ENCODE data around the gene PLEKHG4B.

DNA sequence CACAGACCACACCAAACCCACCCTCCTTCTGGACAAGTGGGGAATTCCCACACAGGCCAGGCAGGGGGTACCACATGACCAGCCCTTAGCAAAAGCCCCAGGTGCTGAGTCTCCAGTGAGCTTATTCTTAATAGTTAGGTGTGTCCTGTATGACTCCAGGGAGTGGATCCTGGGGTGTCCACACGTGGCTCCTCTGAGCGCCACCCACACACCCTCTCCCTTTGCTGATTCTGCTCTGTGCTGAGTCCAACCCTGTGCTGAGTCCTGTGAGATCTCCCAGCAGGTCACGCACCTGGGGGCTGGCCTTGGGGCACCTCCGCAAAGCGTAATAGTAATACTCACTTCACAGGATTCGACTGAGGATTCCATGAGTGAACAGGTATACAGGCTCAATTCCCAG, 112.0 kb downstream of the PLEKHG4B start:
- TF ChIP-seq, protein P1, sequence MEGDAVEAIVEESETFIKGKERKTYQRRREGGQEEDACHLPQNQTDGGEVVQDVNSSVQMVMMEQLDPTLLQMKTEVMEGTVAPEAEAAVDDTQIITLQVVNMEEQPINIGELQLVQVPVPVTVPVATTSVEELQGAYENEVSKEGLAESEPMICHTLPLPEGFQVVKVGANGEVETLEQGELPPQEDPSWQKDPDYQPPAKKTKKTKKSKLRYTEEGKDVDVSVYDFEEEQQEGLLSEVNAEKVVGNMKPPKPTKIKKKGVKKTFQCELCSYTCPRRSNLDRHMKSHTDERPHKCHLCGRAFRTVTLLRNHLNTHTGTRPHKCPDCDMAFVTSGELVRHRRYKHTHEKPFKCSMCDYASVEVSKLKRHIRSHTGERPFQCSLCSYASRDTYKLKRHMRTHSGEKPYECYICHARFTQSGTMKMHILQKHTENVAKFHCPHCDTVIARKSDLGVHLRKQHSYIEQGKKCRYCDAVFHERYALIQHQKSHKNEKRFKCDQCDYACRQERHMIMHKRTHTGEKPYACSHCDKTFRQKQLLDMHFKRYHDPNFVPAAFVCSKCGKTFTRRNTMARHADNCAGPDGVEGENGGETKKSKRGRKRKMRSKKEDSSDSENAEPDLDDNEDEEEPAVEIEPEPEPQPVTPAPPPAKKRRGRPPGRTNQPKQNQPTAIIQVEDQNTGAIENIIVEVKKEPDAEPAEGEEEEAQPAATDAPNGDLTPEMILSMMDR (IDR thresholded peaks at IDR 0.05): no peak
- TF ChIP-seq POLR2A (IDR thresholded peaks at IDR 0.05): no peak

Measured in thyroid gland (tissue), 4 donors.